Osteoblast (primary cell): ENCODE data around the gene PPP1R12A. TPM values are rescaled to one million over a fixed set of nuclear protein-coding genes. Genes with fewer than 3 reads are reported as not detected.

Experiments used
- DNase-seq: peaks from one replicate; pipeline ENCODE4 v3.0.0; 2011; ENCODE audit warnings: low spot score, mixed read lengths; ENCODE audit not compliant: insufficient read length; ENCODE audit errors: missing footprints
- H2AFZ ChIP-seq: 2 replicates; pipeline ENCODE4 v1.6.0; 2011; ENCODE audit warnings: mild to moderate bottlenecking, low read length
- H3K27ac ChIP-seq: 2 replicates; pipeline ENCODE4 v1.5.1; 2011; ENCODE audit warnings: mild to moderate bottlenecking, low read depth, low read length, moderate library complexity
- H3K27me3 ChIP-seq: 2 replicates; pipeline ENCODE4 v1.6.0; 2012; ENCODE audit warnings: mild to moderate bottlenecking, control low read depth, inconsistent platforms, low read length, moderate library complexity; ENCODE audit not compliant: insufficient read depth
- H3K36me3 ChIP-seq: 2 replicates; pipeline ENCODE4 v1.5.1; 2011; ENCODE audit warnings: mild to moderate bottlenecking, low read length, control low read depth, moderate library complexity; ENCODE audit not compliant: insufficient read depth
- H3K4me1 ChIP-seq: 2 replicates; pipeline ENCODE4 v1.5.1; 2011; ENCODE audit warnings: mild to moderate bottlenecking, low read length, control low read depth, moderate library complexity; ENCODE audit not compliant: insufficient read depth
- H3K4me2 ChIP-seq: 2 replicates; pipeline ENCODE4 v1.6.0; 2011; ENCODE audit warnings: mild to moderate bottlenecking, low read length; ENCODE audit not compliant: insufficient read depth
- H3K4me3 ChIP-seq: fragments of 200-600 bp; sonication (generic); 3 replicates; pipeline ENCODE4 v1.5.1; 2012; ENCODE audit warnings: mild to moderate bottlenecking, low read length, inconsistent platforms; ENCODE audit not compliant: insufficient read depth
- H3K79me2 ChIP-seq: 2 replicates; pipeline ENCODE4 v1.6.0; 2012; ENCODE audit warnings: mild to moderate bottlenecking, low read length, control low read depth, inconsistent platforms; ENCODE audit not compliant: insufficient read depth
- H3K9me3 ChIP-seq: 2 replicates; pipeline ENCODE4 v1.5.1; 2011; ENCODE audit warnings: low read depth, low read length, control low read depth
- H4K20me1 ChIP-seq: 2 replicates; pipeline ENCODE4 v1.6.0; 2012; ENCODE audit warnings: mild to moderate bottlenecking, low read length, control low read depth; ENCODE audit not compliant: insufficient read depth
- CTCF ChIP-seq: IDR thresholded peaks from 2 replicates; pipeline ENCODE4 v1.5.1; 2011; ENCODE audit warnings: mild to moderate bottlenecking, low read depth, low read length, moderate library complexity; ENCODE audit errors: extremely low read depth
- total RNA-seq: library from RNA; depleted of rRNA; stranded (reverse); fragments of >200 nt; gene quantifications from 2 replicates; pipeline ENCODE4 v1.2.3, GENCODE V29; 2012

The PPP1R12A gene
- total RNA-seq, 1 donor: 165 TPM

GRCh38 chr12:79973801-79974200 lies 38.9 kb upstream of the PPP1R12A start:
- no peak for TF ChIP-seq CTCF
- no peak for DNase-seq

GRCh38 chr12:79964100-79964627 lies 29.3 kb upstream of the PPP1R12A start:
- Histone ChIP-seq H4K20me1 (no peaks in the 10 kb centered on the region), H3K9me3 (no peaks in the 10 kb centered on the region), H3K4me2 (no peak overlapping the region), H3K4me1 (no peaks in the 10 kb centered on the region), H3K79me2 (no peaks in the 10 kb centered on the region), H3K27me3 (no peaks in the 10 kb centered on the region), H3K27ac (no peak overlapping the region), H2AFZ (no peak overlapping the region), H3K4me3 (no peak overlapping the region), H3K36me3 (no peaks in the 10 kb centered on the region)
- no peak for TF ChIP-seq CTCF
- DNase-seq: no peak

More at GRCh38 chr12:79973801-79974200, 38.9 kb upstream of the PPP1R12A start:
- Histone ChIP-seq H3K27ac (no peak overlapping the region), H2AFZ (no peak overlapping the region), H3K4me1 (peaks cover 11% of the 10 kb centered on the region), H3K4me3 (no peak overlapping the region), H3K27me3 (no peaks in the 10 kb centered on the region), H4K20me1 (no peaks in the 10 kb centered on the region), H3K9me3 (no peaks in the 10 kb centered on the region), H3K4me2 (no peak overlapping the region), H3K36me3 (no peaks in the 10 kb centered on the region), H3K79me2 (no peaks in the 10 kb centered on the region)

GRCh38 chr12:79961411-79961810 lies 26.5 kb upstream of the PPP1R12A start:
- Histone ChIP-seq H3K9me3 (no peaks in the 10 kb centered on the region), H3K4me2 (no peak overlapping the region), H2AFZ (no peak overlapping the region), H3K27me3 (no peaks in the 10 kb centered on the region), H3K27ac (no peak overlapping the region), H3K4me1 (no peaks in the 10 kb centered on the region), H3K36me3 (no peaks in the 10 kb centered on the region), H3K79me2 (no peaks in the 10 kb centered on the region), H4K20me1 (no peaks in the 10 kb centered on the region), H3K4me3 (no peak overlapping the region)
- TF ChIP-seq CTCF: no peak
- no peak for DNase-seq

GRCh38 chr12:79959484-79959883 lies 24.6 kb upstream of the PPP1R12A start:
- TF ChIP-seq CTCF: no peak
- Histone ChIP-seq H3K27me3 (no peaks in the 10 kb centered on the region), H3K79me2 (no peaks in the 10 kb centered on the region), H3K4me3 (no peak overlapping the region), H2AFZ (no peak overlapping the region), H4K20me1 (no peaks in the 10 kb centered on the region), H3K4me2 (no peak overlapping the region), H3K27ac (no peak overlapping the region), H3K4me1 (no peaks in the 10 kb centered on the region), H3K9me3 (no peaks in the 10 kb centered on the region), H3K36me3 (no peaks in the 10 kb centered on the region)
- DNase-seq: no peak
